Esophagus muscularis mucosa (tissue), 4 donors: ENCODE measurements around the gene FRY. TPM values are rescaled to one million over a fixed set of nuclear protein-coding genes. Genes with fewer than 3 reads are reported as not detected.

ENCODE experiments used
- DNase-seq: peaks from one replicate; pipeline ENCODE4 v3.0.0-alpha.2; 2017; ENCODE audit errors: extremely low spot score
- H3K27ac ChIP-seq, 4 donors: fragments of 200-600 bp; sonication (generic); replicated peaks in 1 of 4; 1 replicate in 3 of 4; 2 replicates in 1 of 4; pipeline ENCODE4 v1.5.1; 2016 to 2019; ENCODE audit warnings: mild to moderate bottlenecking in 1 of 4
- H3K27me3 ChIP-seq, 4 donors: fragments of 200-600 bp; sonication (generic); one replicate each; pipeline versions ENCODE4 v1.5.1 to v1.6.0; 2016 to 2019
- H3K36me3 ChIP-seq, 4 donors: fragments of 200-600 bp; sonication (generic); one replicate each; pipeline ENCODE4 v1.5.1; 2016 to 2019
- H3K4me1 ChIP-seq, 4 donors: fragments of 200-600 bp; sonication (generic); one replicate each; pipeline ENCODE4 v1.5.1; 2016 to 2019
- H3K4me3 ChIP-seq, 4 donors: fragments of 200-600 bp; sonication (generic); 1 replicate in 2 of 4; 2 replicates in 2 of 4; pipeline ENCODE4 v1.5.1; 2016 to 2019; ENCODE audit warnings: mild to moderate bottlenecking in 4 of 4, moderate library complexity in 1 of 4
- H3K9me3 ChIP-seq, 4 donors: fragments of 200-600 bp; sonication (generic); 1 replicate in 3 of 4; 2 replicates in 1 of 4; pipeline ENCODE4 v1.5.1; 2016 to 2019
- EP300 ChIP-seq: sonication (generic); formaldehyde crosslinking; IDR thresholded peaks from one replicate; pipeline ENCODE4 v1.6.1; 2017; ENCODE audit warnings: antibody characterized with exemption
- POLR2A ChIP-seq: fragments of 450-650 bp; IDR thresholded peaks from one replicate; pipeline ENCODE4 v1.6.1; 2017; ENCODE audit warnings: antibody characterized with exemption, moderate library complexity, mild to moderate bottlenecking, low read depth
- POLR2AphosphoS5 ChIP-seq, 2 donors: sonication (generic); formaldehyde crosslinking; IDR thresholded peaks; one replicate each; pipeline ENCODE4 v1.6.1; 2017; ENCODE audit warnings: antibody characterized with exemption in 2 of 2
- WGBS: methylation state at CpG from one replicate; pipeline ENCODE4 v1.1.5; 2018; 5-methylcytosine and 5-hydroxymethylcytosine counted together
- intact Hi-C: fragments of 100-400 bp; cut with DNase I; formaldehyde crosslinking; loops from one replicate; pipeline ENCODE4 v1.15.1; 2023
- total RNA-seq, 4 donors: library from RNA; depleted of rRNA; stranded (reverse); fragments of >200 nt; gene quantifications; one replicate each; pipeline versions ENCODE4 v1.1.0 to v1.2.1, GENCODE V29; 2016
- TF ChIP-seq, protein P1 (sequence below), 3 experiments: fragments of 200-600 bp in 2 of 3; fragments of 450-650 bp in 1 of 3; sonication (generic) in 2 of 3; IDR thresholded peaks; one replicate each; pipeline ENCODE4 v1.5.1; 2017 to 2019; ENCODE audit warnings: antibody characterized with exemption in 3 of 3, mild to moderate bottlenecking in 2 of 3, moderate library complexity in 1 of 3

The FRY gene
- total RNA-seq, 4 donors from 2014 or later, result 104 to 276 (median 135) TPM

- peaks cover 0 to 7% (median 2%) of the 10 kb centered on the region in 4 donors for H3K36me3 ChIP-seq
- no peaks in the 10 kb centered on the region for H3K9me3 ChIP-seq
- no peak overlapping the region for H3K4me3 ChIP-seq
- TF ChIP-seq, protein P1, sequence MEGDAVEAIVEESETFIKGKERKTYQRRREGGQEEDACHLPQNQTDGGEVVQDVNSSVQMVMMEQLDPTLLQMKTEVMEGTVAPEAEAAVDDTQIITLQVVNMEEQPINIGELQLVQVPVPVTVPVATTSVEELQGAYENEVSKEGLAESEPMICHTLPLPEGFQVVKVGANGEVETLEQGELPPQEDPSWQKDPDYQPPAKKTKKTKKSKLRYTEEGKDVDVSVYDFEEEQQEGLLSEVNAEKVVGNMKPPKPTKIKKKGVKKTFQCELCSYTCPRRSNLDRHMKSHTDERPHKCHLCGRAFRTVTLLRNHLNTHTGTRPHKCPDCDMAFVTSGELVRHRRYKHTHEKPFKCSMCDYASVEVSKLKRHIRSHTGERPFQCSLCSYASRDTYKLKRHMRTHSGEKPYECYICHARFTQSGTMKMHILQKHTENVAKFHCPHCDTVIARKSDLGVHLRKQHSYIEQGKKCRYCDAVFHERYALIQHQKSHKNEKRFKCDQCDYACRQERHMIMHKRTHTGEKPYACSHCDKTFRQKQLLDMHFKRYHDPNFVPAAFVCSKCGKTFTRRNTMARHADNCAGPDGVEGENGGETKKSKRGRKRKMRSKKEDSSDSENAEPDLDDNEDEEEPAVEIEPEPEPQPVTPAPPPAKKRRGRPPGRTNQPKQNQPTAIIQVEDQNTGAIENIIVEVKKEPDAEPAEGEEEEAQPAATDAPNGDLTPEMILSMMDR (IDR thresholded peaks at IDR 0.05), result no peak
- no peak for TF ChIP-seq POLR2AphosphoS5 (IDR thresholded peaks at IDR 0.05)
- TF ChIP-seq EP300, result no peak
- no peak for TF ChIP-seq POLR2A
- intact Hi-C loops, result loop anchor here (10.0 kb wide), 1 partner anchor 118 kb away; no protein-coding TSS in a partner anchor
- WGBS, result 61% methylated on average over 2 of the region's 2 CpGs
- H3K27me3 ChIP-seq, result no peaks in the 10 kb centered on the region
- H3K4me1 ChIP-seq, result peaks cover 13 to 27% (median 20%) of the 10 kb centered on the region in 4 donors
- no peak for DNase-seq
- no peak overlapping the region for H3K27ac ChIP-seq
These were observed 5.2 kb downstream of the FRY start for GRCh38 chr13:32036757-32037156.

DNA sequence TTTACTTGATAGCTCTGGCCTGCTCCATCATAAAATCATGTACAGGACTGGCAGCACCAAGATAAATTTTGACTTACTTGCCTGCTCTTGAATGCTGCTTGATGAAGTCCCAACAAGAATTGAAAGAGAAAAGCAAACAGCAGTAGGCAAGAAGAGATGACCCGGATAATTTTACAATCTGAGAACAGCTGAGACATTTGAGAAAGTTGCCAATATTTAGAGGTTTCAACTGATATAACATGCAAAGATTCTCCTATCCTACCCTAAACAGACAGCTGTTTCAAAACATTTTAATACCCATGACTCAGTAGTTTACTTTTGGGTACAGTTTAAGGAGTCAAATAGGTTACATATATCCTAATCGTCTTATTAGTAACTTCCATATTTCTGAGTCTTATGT, 5.9 kb downstream of the FRY start:
- DNase-seq, result no peak
- Histone ChIP-seq H3K27me3 (no peaks in the 10 kb centered on the region), H3K4me3 (no peak overlapping the region), H3K36me3 (peaks cover 0 to 7% (median 2%) of the 10 kb centered on the region in 4 donors), H3K9me3 (no peaks in the 10 kb centered on the region), H3K27ac (no peak overlapping the region), H3K4me1 (peaks cover 6 to 20% (median 17%) of the 10 kb centered on the region in 4 donors)
- 34% methylated on average over 2 of the region's 2 CpGs for WGBS
- intact Hi-C loops, result loop anchor here (10.0 kb wide), 1 partner anchor 117 kb away; no protein-coding TSS in a partner anchor
- TF ChIP-seq EP300, result no peak
- no peak for TF ChIP-seq POLR2AphosphoS5 (IDR thresholded peaks at IDR 0.05)
- TF ChIP-seq, protein P1 (IDR thresholded peaks at IDR 0.05), result no peak
- TF ChIP-seq POLR2A, result no peak

GRCh38 chr13:32038343-32038742, 6.8 kb downstream of the FRY start:
- peak overlapping the region in 1 of 4 donors; percentile 6 for H3K27ac ChIP-seq
- peaks cover 0 to 7% (median 2%) of the 10 kb centered on the region in 4 donors for H3K36me3 ChIP-seq
- intact Hi-C loops, result loop anchor here (10.0 kb wide), 1 partner anchor 116 kb away; no protein-coding TSS in a partner anchor
- peaks cover 2 to 20% (median 17%) of the 10 kb centered on the region in 4 donors for H3K4me1 ChIP-seq
- no peak for DNase-seq
- H3K27me3 ChIP-seq, result no peaks in the 10 kb centered on the region
- no peak for TF ChIP-seq EP300
- TF ChIP-seq POLR2A, result no peak
- no peak for TF ChIP-seq POLR2AphosphoS5 (IDR thresholded peaks at IDR 0.05)
- TF ChIP-seq, protein P1 (IDR thresholded peaks at IDR 0.05), result no peak
- no peaks in the 10 kb centered on the region for H3K9me3 ChIP-seq
- H3K4me3 ChIP-seq, result no peak overlapping the region
- WGBS, result 93% methylated on average over 5 of the region's 5 CpGs

DNA sequence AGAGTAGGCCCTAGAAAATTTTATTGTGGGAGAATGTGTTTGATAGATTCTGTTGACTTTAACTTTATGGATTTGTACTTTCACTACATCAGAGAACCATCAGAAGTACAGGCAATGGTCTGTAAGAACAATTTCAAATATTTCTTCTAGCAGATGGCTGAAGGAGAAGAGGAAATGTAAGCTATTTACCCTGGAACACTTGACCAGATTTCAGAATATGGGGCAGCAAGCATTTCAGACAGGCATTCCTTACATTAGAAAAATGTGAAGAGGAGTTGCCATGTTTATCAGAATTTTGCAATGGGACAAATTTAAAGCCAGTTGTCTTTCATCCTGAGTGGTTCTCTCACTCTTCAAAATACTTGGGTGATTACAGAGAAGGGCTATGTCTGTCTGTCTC, 7.5 kb downstream of the FRY start:
- peaks cover 2 to 20% (median 15%) of the 10 kb centered on the region in 4 donors for H3K4me1 ChIP-seq
- no peak overlapping the region for H3K27ac ChIP-seq
- peaks cover 0 to 7% (median 2%) of the 10 kb centered on the region in 4 donors for H3K36me3 ChIP-seq

More for the DNA sequence above, 7.5 kb downstream of the FRY start:
- intact Hi-C loops, result loop anchor here (10.0 kb wide), 1 partner anchor 116 kb away; no protein-coding TSS in a partner anchor
- Histone ChIP-seq H3K9me3 (no peaks in the 10 kb centered on the region), H3K27me3 (no peaks in the 10 kb centered on the region), H3K4me3 (no peak overlapping the region)
- TF ChIP-seq, protein P1 (IDR thresholded peaks at IDR 0.05), result no peak
- TF ChIP-seq POLR2AphosphoS5 (IDR thresholded peaks at IDR 0.05) (no peak), EP300 (no peak), POLR2A (no peak)
- no peak for DNase-seq
